Measurements from ENCODE around the gene ZBTB7B. TPM values are rescaled to one million over a fixed set of nuclear protein-coding genes. Genes with fewer than 3 reads are reported as not detected.

Gene ZBTB7B
- polyA plus RNA-seq (2012; ENCODE audit: insufficient read length, low read depth), result 27.3 TPM

- no peak for TF ChIP-seq SIN3A (IDR thresholded peaks at IDR 0.05; ENCODE audit: borderline replicate concordance, insufficient read depth, low read length)
- TF ChIP-seq POLR2AphosphoS5 (IDR thresholded peaks at IDR 0.05; ENCODE audit: low read depth, low read length), result no peak
- TF ChIP-seq TAF1 (IDR thresholded peaks at IDR 0.05; ENCODE audit: borderline replicate concordance, insufficient read depth, low read length), result no peak; the same call in 1 of the 2 replicates
- TF ChIP-seq REST (IDR thresholded peaks at IDR 0.05; ENCODE audit: insufficient read depth in 1 of 2, low read depth in 2 of 2, low read length in 2 of 2), result no peak
- no peak for TF ChIP-seq FOXP2 (optimal IDR thresholded peaks at IDR 0.05; ENCODE audit: borderline replicate concordance, extremely low read depth, extremely low read length, insufficient read depth)
Observed at GRCh38 chr1:155002464-155003226, at the start of gene ZBTB7B. Gene ZBTB7B, plus strand, starts transcription at chr1:155002802. Its CDS starts 11,859 bp downstream, at chr1:155014661.

GRCh38 chr1:154953611-154954038, 49.0 kb upstream of the ZBTB7B start:
- TF ChIP-seq TAF1 (IDR thresholded peaks at IDR 0.05; ENCODE audit: borderline replicate concordance, insufficient read depth, low read length) (no peak), FOXP2 (optimal IDR thresholded peaks at IDR 0.05; ENCODE audit: borderline replicate concordance, extremely low read depth, extremely low read length, insufficient read depth) (no peak), SIN3A (IDR thresholded peaks at IDR 0.05; ENCODE audit: borderline replicate concordance, insufficient read depth, low read length) (no peak), REST (IDR thresholded peaks at IDR 0.05; ENCODE audit: insufficient read depth in 1 of 2, low read depth in 2 of 2, low read length in 2 of 2) (no peak)

GRCh38 chr1:154954541-154954940, 48.1 kb upstream of the ZBTB7B start:
- TF ChIP-seq REST (IDR thresholded peaks at IDR 0.05; ENCODE audit: insufficient read depth in 1 of 2, low read depth in 2 of 2, low read length in 2 of 2) (no peak), POLR2AphosphoS5 (IDR thresholded peaks at IDR 0.05; ENCODE audit: low read depth, low read length) (no peak), SIN3A (IDR thresholded peaks at IDR 0.05; ENCODE audit: borderline replicate concordance, insufficient read depth, low read length) (no peak), FOXP2 (optimal IDR thresholded peaks at IDR 0.05; ENCODE audit: borderline replicate concordance, extremely low read depth, extremely low read length, insufficient read depth) (no peak), TAF1 (IDR thresholded peaks at IDR 0.05; ENCODE audit: borderline replicate concordance, insufficient read depth, low read length) (no peak)

- TF ChIP-seq TAF1 (IDR thresholded peaks at IDR 0.05; ENCODE audit: borderline replicate concordance, insufficient read depth, low read length), result no peak
- TF ChIP-seq SIN3A (IDR thresholded peaks at IDR 0.05; ENCODE audit: borderline replicate concordance, insufficient read depth, low read length), result no peak
- TF ChIP-seq REST (IDR thresholded peaks at IDR 0.05; ENCODE audit: insufficient read depth in 1 of 2, low read depth in 2 of 2, low read length in 2 of 2), result no peak
- no peak for TF ChIP-seq FOXP2 (optimal IDR thresholded peaks at IDR 0.05; ENCODE audit: borderline replicate concordance, extremely low read depth, extremely low read length, insufficient read depth)
- TF ChIP-seq POLR2AphosphoS5 (IDR thresholded peaks at IDR 0.05; ENCODE audit: low read depth, low read length), result no peak
Observed at GRCh38 chr1:154955039-154955717, 47.4 kb upstream of the ZBTB7B start.
